ENCODE data around the gene SLC19A2. TPM values are rescaled to one million over a fixed set of nuclear protein-coding genes. Genes with fewer than 3 reads are reported as not detected.

Gene SLC19A2
- total RNA-seq, 2 experiments from 2014 or later = 5.7 to 6.4 TPM

GRCh38 chr1:169491845-169492281, 6.1 kb upstream of the SLC19A2 start:
- ChIA-PET POLR2A (interaction anchor here (1.3 kb wide), 1 partner anchor 10 kb away, joined by 4 read pairs; no protein-coding TSS in a partner anchor), CTCF (interaction anchor here (0.9 to 1.0 kb wide), 2 partner anchors 200 to 889 kb away, joined by 3 read pairs; no protein-coding TSS in a partner anchor)
- DNase-seq (peak; percentile 54), ATAC-seq (peak; percentile 82)
- Mint-ChIP-seq H3K27me3 (peaks cover 9% of the 10 kb centered on the region), H3K27ac (no peak overlapping the region), H3K4me3 (no peak overlapping the region), H3K9me3 (no peaks in the 10 kb centered on the region), H3K4me1 (ENCODE audit: low read depth) (peaks cover 36% of the 10 kb centered on the region), H3K36me3 (ENCODE audit: low read depth) (no peaks in the 10 kb centered on the region)
- no peak for TF ChIP-seq CTCF (IDR thresholded peaks at IDR 0.05)
- intact Hi-C loops (cut with micrococcal nuclease) = no loop called here

GRCh38 chr1:169488157-169488556, 2.4 kb upstream of the SLC19A2 start:
- H3K27ac Mint-ChIP-seq = no peak overlapping the region
- no peak overlapping the region for H3K4me3 Mint-ChIP-seq
- no peak for ATAC-seq
- DNase-seq = no peak
- POLR2A ChIA-PET = interaction anchor here (0.6 kb wide), 1 partner anchor 162 kb away, joined by 3 read pairs; no protein-coding TSS in a partner anchor
- H3K36me3 Mint-ChIP-seq (ENCODE audit: low read depth) = peaks cover 5% of the 10 kb centered on the region
- TF ChIP-seq CTCF (IDR thresholded peaks at IDR 0.05) = no peak
- H3K9me3 Mint-ChIP-seq = no peaks in the 10 kb centered on the region
- CTCF ChIA-PET = no interaction called here
- H3K27me3 Mint-ChIP-seq = no peaks in the 10 kb centered on the region
- peaks cover 55% of the 10 kb centered on the region for H3K4me1 Mint-ChIP-seq (ENCODE audit: low read depth)
- intact Hi-C loops (cut with micrococcal nuclease) = loop anchor here (5.0 to 10.0 kb wide), 4 partner anchors 99 to 224 kb away; partner anchors contain the start of genes BLZF1, F5, NME7 and SELL

GRCh38 chr1:169487561-169487960, 1.8 kb upstream of the SLC19A2 start:
- TF ChIP-seq CTCF (IDR thresholded peaks at IDR 0.05) = no peak
- peak overlapping the region; percentile 14 for H3K27ac Mint-ChIP-seq
- intact Hi-C loops (cut with micrococcal nuclease) = loop anchor here (5.0 to 10.0 kb wide), 4 partner anchors 100 to 225 kb away; partner anchors contain the start of genes BLZF1, F5, NME7 and SELL
- no peaks in the 10 kb centered on the region for H3K9me3 Mint-ChIP-seq
- ChIA-PET POLR2A (interaction anchor here (0.6 kb wide), 1 partner anchor 161 kb away, joined by 3 read pairs; no protein-coding TSS in a partner anchor), CTCF (no interaction called here)
- DNase-seq (no peak), ATAC-seq (no peak)
- no peaks in the 10 kb centered on the region for H3K27me3 Mint-ChIP-seq
- peaks cover 55% of the 10 kb centered on the region for H3K4me1 Mint-ChIP-seq (ENCODE audit: low read depth)
- no peak overlapping the region for H3K4me3 Mint-ChIP-seq
- peaks cover 5% of the 10 kb centered on the region for H3K36me3 Mint-ChIP-seq (ENCODE audit: low read depth)

GRCh38 chr1:169487133-169487532, 1.4 kb upstream of the SLC19A2 start:
- DNase-seq (no peak), ATAC-seq (no peak)
- peaks cover 5% of the 10 kb centered on the region for H3K36me3 Mint-ChIP-seq (ENCODE audit: low read depth)
- intact Hi-C loops (cut with micrococcal nuclease) = loop anchor here (5.0 to 10.0 kb wide), 4 partner anchors 100 to 225 kb away; partner anchors contain the start of genes BLZF1, F5, NME7 and SELL
- CTCF ChIA-PET = interaction anchor here (1.3 kb wide), 1 partner anchor 59 kb away, joined by 6 read pairs; no protein-coding TSS in a partner anchor
- peak overlapping the region; percentile 14 for H3K27ac Mint-ChIP-seq
- POLR2A ChIA-PET = interaction anchor here (1.0 kb wide), 1 partner anchor 221 kb away, joined by 4 read pairs; no protein-coding TSS in a partner anchor
- H3K4me1 Mint-ChIP-seq (ENCODE audit: low read depth) = peaks cover 52% of the 10 kb centered on the region
- H3K4me3 Mint-ChIP-seq = peak overlapping the region; percentile 87
- TF ChIP-seq CTCF (IDR thresholded peaks at IDR 0.05) = no peak
- H3K9me3 Mint-ChIP-seq = no peaks in the 10 kb centered on the region
- no peaks in the 10 kb centered on the region for H3K27me3 Mint-ChIP-seq
